ENCODE results near the gene NKAIN1.

DNA sequence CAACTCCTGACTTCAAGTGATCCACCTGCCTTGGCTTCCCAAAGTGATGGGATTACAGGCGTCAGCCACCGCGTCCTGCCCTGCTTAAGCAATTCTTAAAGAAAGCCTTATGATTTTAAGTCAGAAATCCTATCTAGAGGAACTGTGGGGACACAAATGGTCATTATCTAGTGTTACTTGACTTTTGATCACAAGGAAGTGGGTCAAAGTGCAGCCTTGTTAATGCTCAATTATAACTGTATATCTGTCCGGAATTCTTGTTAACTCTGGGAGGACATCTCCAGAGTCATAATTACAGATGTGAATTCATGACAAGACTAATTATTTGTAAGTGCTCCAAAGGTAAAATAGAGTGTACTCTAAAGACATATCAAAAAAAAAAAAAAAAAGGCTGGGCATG is 97.3 kb downstream of the NKAIN1 start:
- TF ChIP-seq, protein P1, sequence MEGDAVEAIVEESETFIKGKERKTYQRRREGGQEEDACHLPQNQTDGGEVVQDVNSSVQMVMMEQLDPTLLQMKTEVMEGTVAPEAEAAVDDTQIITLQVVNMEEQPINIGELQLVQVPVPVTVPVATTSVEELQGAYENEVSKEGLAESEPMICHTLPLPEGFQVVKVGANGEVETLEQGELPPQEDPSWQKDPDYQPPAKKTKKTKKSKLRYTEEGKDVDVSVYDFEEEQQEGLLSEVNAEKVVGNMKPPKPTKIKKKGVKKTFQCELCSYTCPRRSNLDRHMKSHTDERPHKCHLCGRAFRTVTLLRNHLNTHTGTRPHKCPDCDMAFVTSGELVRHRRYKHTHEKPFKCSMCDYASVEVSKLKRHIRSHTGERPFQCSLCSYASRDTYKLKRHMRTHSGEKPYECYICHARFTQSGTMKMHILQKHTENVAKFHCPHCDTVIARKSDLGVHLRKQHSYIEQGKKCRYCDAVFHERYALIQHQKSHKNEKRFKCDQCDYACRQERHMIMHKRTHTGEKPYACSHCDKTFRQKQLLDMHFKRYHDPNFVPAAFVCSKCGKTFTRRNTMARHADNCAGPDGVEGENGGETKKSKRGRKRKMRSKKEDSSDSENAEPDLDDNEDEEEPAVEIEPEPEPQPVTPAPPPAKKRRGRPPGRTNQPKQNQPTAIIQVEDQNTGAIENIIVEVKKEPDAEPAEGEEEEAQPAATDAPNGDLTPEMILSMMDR (IDR thresholded peaks at IDR 0.05; ENCODE audit: low read length), result no peak
- TF ChIP-seq EZH2 (optimal IDR thresholded peaks at IDR 0.05; ENCODE audit: low read depth, low read length) (no peak), EZH2phosphoT487 (IDR thresholded peaks at IDR 0.05; ENCODE audit: low read length) (no peak)
